Measurements from ENCODE around the gene WDFY4.

Gene WDFY4

DNA sequence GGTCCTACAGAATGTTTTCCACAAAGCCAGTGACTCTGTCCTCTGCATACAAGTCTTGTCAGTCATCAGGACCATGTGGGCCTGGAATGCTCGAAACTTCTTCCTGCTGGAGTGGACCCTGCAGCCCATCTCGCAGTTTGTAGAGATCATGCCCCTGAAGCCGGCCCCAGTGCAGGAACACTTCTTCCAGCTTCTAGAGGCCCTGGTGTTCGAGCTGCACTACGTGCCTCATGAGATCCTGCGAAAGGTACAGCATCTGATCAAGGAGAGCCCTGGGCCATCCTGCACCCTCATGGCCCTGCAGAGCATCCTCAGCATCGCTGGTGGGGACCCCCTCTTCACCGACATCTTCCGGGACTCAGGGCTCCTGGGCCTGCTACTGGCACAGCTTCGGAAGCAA, 46.5 kb downstream of the WDFY4 start:
- TF ChIP-seq, protein P1, sequence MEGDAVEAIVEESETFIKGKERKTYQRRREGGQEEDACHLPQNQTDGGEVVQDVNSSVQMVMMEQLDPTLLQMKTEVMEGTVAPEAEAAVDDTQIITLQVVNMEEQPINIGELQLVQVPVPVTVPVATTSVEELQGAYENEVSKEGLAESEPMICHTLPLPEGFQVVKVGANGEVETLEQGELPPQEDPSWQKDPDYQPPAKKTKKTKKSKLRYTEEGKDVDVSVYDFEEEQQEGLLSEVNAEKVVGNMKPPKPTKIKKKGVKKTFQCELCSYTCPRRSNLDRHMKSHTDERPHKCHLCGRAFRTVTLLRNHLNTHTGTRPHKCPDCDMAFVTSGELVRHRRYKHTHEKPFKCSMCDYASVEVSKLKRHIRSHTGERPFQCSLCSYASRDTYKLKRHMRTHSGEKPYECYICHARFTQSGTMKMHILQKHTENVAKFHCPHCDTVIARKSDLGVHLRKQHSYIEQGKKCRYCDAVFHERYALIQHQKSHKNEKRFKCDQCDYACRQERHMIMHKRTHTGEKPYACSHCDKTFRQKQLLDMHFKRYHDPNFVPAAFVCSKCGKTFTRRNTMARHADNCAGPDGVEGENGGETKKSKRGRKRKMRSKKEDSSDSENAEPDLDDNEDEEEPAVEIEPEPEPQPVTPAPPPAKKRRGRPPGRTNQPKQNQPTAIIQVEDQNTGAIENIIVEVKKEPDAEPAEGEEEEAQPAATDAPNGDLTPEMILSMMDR (IDR thresholded peaks at IDR 0.05; ENCODE audit: control insufficient read depth, extremely low read depth, insufficient read depth) = no peak
- no peak for DNase-seq (ENCODE audit: low read depth)
- no peak overlapping the region for H3K4me3 ChIP-seq (ENCODE audit: low read depth, low read length)

DNA sequence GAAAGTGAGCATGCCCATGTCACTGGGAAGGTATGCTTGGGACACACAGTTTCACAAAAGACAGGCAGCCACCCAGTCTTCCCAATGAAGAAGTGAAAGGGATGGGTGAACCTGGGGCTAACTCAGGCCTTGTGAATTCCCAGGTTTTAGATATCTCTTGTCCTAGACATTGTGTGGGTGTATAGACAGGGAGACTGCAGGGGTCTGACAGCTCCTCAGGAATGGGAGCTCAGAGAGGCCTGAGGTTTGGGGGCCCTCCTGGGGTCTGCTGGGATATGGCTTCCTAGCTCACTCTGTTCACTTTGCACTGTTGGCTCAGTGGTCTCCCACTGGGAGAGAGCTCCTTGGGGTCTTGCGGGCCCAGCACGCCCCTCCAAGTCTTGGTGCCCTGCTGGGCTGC, 47.0 kb downstream of the WDFY4 start:
- TF ChIP-seq, protein P1 (IDR thresholded peaks at IDR 0.05; ENCODE audit: control insufficient read depth, extremely low read depth, insufficient read depth) = no peak
- DNase-seq (ENCODE audit: low read depth) = no peak
- no peak overlapping the region for H3K4me3 ChIP-seq (ENCODE audit: low read depth, low read length)

DNA sequence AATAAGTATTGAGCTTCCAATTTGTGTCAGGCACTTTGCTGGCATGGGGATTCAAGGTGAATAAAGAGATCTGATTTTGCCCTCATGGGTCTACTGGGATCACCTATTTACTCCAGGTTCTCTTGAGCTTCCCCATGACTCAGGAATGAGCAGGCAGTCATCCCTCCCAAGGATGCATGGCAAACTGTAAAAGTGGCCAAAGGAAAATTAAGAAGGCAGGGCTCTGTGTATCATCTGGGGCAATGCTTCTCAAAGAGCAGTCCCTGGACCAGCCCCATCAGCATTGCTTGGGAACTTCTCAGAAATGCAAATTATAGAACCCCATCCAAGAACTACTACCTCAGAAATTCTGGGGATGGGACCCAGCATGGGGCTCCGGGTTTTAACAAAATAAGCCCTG, 48.7 kb downstream of the WDFY4 start:
- H3K4me3 ChIP-seq (ENCODE audit: low read depth, low read length) = no peak overlapping the region
- no peak for DNase-seq (ENCODE audit: low read depth)
- TF ChIP-seq, protein P1 (IDR thresholded peaks at IDR 0.05; ENCODE audit: control insufficient read depth, extremely low read depth, insufficient read depth) = no peak

DNA sequence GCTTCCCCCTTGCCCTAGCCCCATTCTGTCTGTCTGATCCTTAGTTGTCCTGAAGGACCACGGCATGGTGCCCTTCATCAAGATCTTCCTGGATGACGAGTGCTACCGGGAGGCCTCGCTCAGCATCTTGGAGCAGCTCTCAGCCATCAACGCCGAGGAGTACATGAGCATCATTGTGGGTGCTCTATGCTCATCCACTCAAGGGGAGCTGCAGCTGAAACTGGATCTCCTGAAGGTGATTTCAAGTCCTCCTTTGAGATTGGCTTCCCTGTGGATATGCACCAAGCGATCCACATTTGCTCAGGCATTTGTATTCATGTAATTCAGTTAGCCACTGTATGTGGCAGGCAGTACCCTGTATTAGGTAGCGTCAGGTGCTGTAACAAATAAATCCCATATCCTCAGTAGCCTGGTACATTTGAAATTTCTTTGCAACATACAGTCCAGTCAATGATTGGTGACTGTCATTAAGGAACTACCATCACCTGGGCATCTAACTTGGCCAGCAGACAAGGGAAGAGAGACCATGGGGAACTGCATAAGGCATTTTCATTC, 51.2 kb downstream of the WDFY4 start:
- no peak for DNase-seq (ENCODE audit: low read depth)
- H3K4me3 ChIP-seq (ENCODE audit: low read depth, low read length) = no peak overlapping the region
- TF ChIP-seq, protein P1 (IDR thresholded peaks at IDR 0.05; ENCODE audit: control insufficient read depth, extremely low read depth, insufficient read depth) = no peak

DNA sequence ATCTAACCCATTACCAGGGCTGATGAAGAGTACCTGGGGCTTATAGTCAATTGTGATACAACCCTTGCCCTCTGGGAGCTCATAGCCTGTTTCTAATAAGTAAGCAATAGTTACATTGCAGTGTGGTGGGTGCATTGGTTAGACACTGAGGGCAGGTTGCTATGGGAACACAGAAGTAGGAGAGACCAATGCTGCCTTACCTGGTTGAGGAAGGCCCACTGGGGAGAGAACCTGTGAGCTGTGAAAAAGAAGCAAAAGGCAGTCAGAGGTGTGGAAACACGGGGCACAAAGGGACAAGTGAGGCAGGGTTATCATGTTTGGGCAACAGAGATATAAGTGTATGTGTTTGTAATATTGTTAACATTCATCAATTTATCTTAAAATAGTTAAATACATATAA, 51.9 kb downstream of the WDFY4 start:
- H3K4me3 ChIP-seq (ENCODE audit: low read depth, low read length) = no peak overlapping the region
- no peak for DNase-seq (ENCODE audit: low read depth)
- TF ChIP-seq, protein P1 (IDR thresholded peaks at IDR 0.05; ENCODE audit: control insufficient read depth, extremely low read depth, insufficient read depth) = no peak

DNA sequence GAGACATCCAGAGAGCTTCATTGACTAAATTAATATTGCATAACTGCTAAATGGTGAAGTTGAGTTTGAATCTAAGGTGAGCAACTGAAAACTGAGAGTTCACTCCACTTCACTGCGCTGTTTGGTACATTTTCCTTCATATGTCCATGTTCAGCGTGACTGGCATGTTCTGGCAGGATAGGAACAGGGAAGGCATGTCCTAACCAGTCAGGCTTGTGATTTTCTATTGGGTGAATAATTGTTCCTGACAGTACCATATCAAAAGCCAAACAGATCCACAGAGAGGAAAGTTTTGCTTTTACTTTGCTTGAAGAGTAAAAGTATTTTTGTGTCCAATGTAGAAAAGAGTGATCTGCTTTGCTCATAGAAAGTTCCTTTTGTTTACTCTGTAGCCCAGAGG, 53.2 kb downstream of the WDFY4 start:
- H3K4me3 ChIP-seq (ENCODE audit: low read depth, low read length) = no peak overlapping the region
- DNase-seq (ENCODE audit: low read depth) = no peak
- TF ChIP-seq, protein P1 (IDR thresholded peaks at IDR 0.05; ENCODE audit: control insufficient read depth, extremely low read depth, insufficient read depth) = no peak

DNA sequence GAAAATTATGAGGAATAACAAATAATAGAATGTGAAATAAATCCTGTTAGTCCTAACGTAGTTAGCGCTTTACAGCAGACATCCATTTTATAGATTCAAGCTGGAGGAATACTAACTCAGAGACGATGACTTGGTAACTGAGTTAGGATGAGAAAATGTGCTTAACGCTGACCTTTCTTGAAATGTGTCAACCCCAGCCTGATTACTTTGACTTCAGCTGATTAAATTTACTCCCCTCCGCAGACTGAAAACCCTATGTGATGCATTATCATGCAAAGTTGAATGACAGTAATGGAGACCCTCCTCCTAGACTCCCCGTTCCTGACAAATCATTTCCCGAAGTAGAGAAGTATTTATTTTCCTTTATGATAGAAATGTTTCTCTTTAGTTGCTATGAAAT, 54.5 kb downstream of the WDFY4 start:
- no peak overlapping the region for H3K4me3 ChIP-seq (ENCODE audit: low read depth, low read length)
- no peak for DNase-seq (ENCODE audit: low read depth)
- TF ChIP-seq, protein P1 (IDR thresholded peaks at IDR 0.05; ENCODE audit: control insufficient read depth, extremely low read depth, insufficient read depth) = no peak

All from LNCaP clone FGC (cell line).